H4 (cell line): ENCODE measurements around the gene SLC25A52. TPM values are rescaled to one million over a fixed set of nuclear protein-coding genes. Genes with fewer than 3 reads are reported as not detected.
A peak's percentile ranks its signal among the peaks of the same experiment; 100 is the strongest.
"Not testable (repeated sequence)": the region's sequence is repeated elsewhere in the genome, so short reads cannot be mapped to it uniquely, and the experiment has no call there.

Experiments
- DNase-seq: peaks from one replicate; pipeline ENCODE4 v3.0.0-alpha.2; 2015; ENCODE audit warnings: low spot score
- total RNA-seq: library from RNA; depleted of rRNA; stranded (reverse); fragments of >200 nt; shearing (Covaris generic); gene quantifications from 2 replicates; pipeline ENCODE4 v1.2.3, GENCODE V29; 2014; rRNA removed

Gene SLC25A52
- total RNA-seq, 1 experiment from 2014 or later = 0.29 TPM

- DNase-seq = no peak
Observed at GRCh38 chr18:31740180-31740579, 20.5 kb downstream of the SLC25A52 start.

- DNase-seq = no peak
Observed at GRCh38 chr18:31739651-31740050, 21.0 kb downstream of the SLC25A52 start.

- DNase-seq = no peak
Observed at GRCh38 chr18:31738460-31739407, 21.9 kb downstream of the SLC25A52 start.

GRCh38 chr18:31736630-31737029, 24.1 kb downstream of the SLC25A52 start:
- no peak for DNase-seq

- no peak for DNase-seq
Observed at GRCh38 chr18:31731628-31732027, 29.1 kb downstream of the SLC25A52 start.

GRCh38 chr18:31729196-31729595, 31.5 kb downstream of the SLC25A52 start:
- DNase-seq = not testable (repeated sequence)

- no peak for DNase-seq
Observed at GRCh38 chr18:31723990-31724711, 36.5 kb downstream of the SLC25A52 start.

- no peak for DNase-seq
Observed at GRCh38 chr18:31723639-31723989, 37.1 kb downstream of the SLC25A52 start.

- peak; percentile 54 for DNase-seq
Observed at GRCh38 chr18:31722369-31722957, 38.2 kb downstream of the SLC25A52 start.

GRCh38 chr18:31721601-31722000, 39.1 kb downstream of the SLC25A52 start:
- no peak for DNase-seq

GRCh38 chr18:31720867-31721266, 39.8 kb downstream of the SLC25A52 start:
- DNase-seq = no peak

- DNase-seq = no peak
Observed at GRCh38 chr18:31719363-31720006, 41.2 kb downstream of the SLC25A52 start.

- no peak for DNase-seq
Observed at GRCh38 chr18:31718386-31718785, 42.3 kb downstream of the SLC25A52 start.

GRCh38 chr18:31716362-31716761, 44.3 kb downstream of the SLC25A52 start:
- DNase-seq = no peak

- no peak for DNase-seq
Observed at GRCh38 chr18:31711365-31712172, 49.1 kb downstream of the SLC25A52 start.

- DNase-seq = no peak
Observed at GRCh38 chr18:31710826-31711225, 49.9 kb downstream of the SLC25A52 start.

Other genes with a start within 250 kb of the SLC25A52 start
- not detected in 2 replicates for gene TTR, start 169.0 kb downstream of the SLC25A52 start, total RNA-seq
- 6.7 and 9.6 TPM in 2 replicates for gene B4GALT6, start 76.3 kb downstream of the SLC25A52 start, total RNA-seq
- 18.9 and 24.3 TPM in 2 replicates for gene TRAPPC8, start 182.2 kb upstream of the SLC25A52 start, total RNA-seq